Measurements from ENCODE around the gene TMEM132A.

- TF ChIP-seq, protein P1, sequence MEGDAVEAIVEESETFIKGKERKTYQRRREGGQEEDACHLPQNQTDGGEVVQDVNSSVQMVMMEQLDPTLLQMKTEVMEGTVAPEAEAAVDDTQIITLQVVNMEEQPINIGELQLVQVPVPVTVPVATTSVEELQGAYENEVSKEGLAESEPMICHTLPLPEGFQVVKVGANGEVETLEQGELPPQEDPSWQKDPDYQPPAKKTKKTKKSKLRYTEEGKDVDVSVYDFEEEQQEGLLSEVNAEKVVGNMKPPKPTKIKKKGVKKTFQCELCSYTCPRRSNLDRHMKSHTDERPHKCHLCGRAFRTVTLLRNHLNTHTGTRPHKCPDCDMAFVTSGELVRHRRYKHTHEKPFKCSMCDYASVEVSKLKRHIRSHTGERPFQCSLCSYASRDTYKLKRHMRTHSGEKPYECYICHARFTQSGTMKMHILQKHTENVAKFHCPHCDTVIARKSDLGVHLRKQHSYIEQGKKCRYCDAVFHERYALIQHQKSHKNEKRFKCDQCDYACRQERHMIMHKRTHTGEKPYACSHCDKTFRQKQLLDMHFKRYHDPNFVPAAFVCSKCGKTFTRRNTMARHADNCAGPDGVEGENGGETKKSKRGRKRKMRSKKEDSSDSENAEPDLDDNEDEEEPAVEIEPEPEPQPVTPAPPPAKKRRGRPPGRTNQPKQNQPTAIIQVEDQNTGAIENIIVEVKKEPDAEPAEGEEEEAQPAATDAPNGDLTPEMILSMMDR (conservative IDR thresholded peaks at IDR 0.05) = no peak
- no peak for TF ChIP-seq ZFX (IDR thresholded peaks at IDR 0.05)
Observed at GRCh38 chr11:60890696-60891095, 33.6 kb upstream of the TMEM132A start.
